ENCODE results near the gene USPL1. TPM values are rescaled to one million over a fixed set of nuclear protein-coding genes. Genes with fewer than 3 reads are reported as not detected.

Gene USPL1
- total RNA-seq, 2 donors from 2014 or later: 17.9 to 19.3 TPM

DNA sequence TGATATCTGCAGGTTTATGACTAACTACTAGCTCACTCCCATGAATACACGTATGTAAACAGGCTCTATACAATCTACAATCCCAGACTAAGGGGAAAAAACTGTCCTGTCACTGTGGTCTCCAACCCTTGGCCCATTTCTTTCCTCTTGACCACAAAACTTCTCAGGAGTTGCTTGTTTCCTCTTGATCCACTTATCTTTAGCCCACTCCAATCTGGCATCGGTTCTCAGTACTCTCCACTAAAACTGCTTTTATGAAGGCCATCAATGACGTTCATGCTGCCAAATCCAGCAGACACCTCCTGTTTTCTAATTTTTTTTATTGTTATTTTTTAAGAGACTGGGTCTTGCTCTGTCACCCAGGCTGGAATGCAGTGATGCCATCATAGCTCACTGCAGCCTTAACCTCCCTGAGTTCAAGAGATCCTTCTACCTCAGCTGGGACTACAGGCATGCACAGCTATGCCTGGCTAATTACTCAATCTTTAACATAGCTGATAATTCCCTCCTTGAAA is 31.9 kb upstream of the USPL1 start:
- Histone ChIP-seq H3K4me1 (ENCODE audit: control insufficient read depth, insufficient read depth, low read length) (no peaks in the 10 kb centered on the region), H3K9me3 (ENCODE audit: control insufficient read depth, low read length) (no peaks in the 10 kb centered on the region), H3K27ac (ENCODE audit: low read depth, low read length) (no peak overlapping the region), H3K9ac (ENCODE audit: extremely low read depth, low read length, poor library complexity, severe bottlenecking) (no peak overlapping the region), H3K4me3 (ENCODE audit: low read length) (no peak overlapping the region), H3K27me3 (ENCODE audit: control insufficient read depth, insufficient read depth, low read length, poor library complexity, severe bottlenecking) (no peaks in the 10 kb centered on the region), H3K36me3 (ENCODE audit: control insufficient read depth, insufficient read depth, low read length) (no peaks in the 10 kb centered on the region)
- WGBS, 2 experiments (ENCODE audit: insufficient coverage in 1 of 2, insufficient read length in 1 of 2): 92 to 97% methylated on average over 2 to 3 of the region's 3 CpGs
- Mint-ChIP-seq H3K27me3 (ENCODE audit: insufficient read depth) (no peaks in the 10 kb centered on the region), H3K9me3 (no peaks in the 10 kb centered on the region), H3K4me1 (peaks cover 2% of the 10 kb centered on the region), H3K4me3 (no peak overlapping the region), H3K36me3 (ENCODE audit: low read depth) (no peaks in the 10 kb centered on the region), H3K27ac (no peak overlapping the region)
- no peak for DNase-seq
- TF ChIP-seq, protein P1, sequence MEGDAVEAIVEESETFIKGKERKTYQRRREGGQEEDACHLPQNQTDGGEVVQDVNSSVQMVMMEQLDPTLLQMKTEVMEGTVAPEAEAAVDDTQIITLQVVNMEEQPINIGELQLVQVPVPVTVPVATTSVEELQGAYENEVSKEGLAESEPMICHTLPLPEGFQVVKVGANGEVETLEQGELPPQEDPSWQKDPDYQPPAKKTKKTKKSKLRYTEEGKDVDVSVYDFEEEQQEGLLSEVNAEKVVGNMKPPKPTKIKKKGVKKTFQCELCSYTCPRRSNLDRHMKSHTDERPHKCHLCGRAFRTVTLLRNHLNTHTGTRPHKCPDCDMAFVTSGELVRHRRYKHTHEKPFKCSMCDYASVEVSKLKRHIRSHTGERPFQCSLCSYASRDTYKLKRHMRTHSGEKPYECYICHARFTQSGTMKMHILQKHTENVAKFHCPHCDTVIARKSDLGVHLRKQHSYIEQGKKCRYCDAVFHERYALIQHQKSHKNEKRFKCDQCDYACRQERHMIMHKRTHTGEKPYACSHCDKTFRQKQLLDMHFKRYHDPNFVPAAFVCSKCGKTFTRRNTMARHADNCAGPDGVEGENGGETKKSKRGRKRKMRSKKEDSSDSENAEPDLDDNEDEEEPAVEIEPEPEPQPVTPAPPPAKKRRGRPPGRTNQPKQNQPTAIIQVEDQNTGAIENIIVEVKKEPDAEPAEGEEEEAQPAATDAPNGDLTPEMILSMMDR (conservative IDR thresholded peaks at IDR 0.05): no peak

DNA sequence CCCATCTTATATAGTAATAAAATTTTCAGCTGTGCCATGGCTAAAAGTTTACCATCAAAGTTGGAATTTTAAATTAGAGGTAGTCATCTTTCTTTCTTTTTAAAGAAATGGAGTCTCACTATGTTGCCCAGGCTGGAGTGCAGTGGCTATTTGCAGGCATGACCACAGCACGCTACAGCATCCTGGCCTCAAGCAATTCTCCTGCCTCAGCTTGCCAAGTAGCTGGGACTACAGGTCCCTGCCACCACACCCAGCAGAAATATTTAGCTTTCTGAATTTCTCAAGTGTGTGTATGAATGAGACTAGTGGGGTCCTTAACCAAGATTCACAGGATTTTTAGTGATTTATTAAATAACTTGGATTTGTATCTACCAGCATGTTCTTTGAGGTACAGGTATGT is 30.5 kb upstream of the USPL1 start:
- no peaks in the 10 kb centered on the region for H3K9me3 ChIP-seq (ENCODE audit: control insufficient read depth, low read length)
- H3K36me3 ChIP-seq (ENCODE audit: control insufficient read depth, insufficient read depth, low read length): no peaks in the 10 kb centered on the region
- Mint-ChIP-seq H3K4me3 (no peak overlapping the region), H3K36me3 (ENCODE audit: low read depth) (no peaks in the 10 kb centered on the region), H3K9me3 (no peaks in the 10 kb centered on the region), H3K4me1 (peaks cover 2% of the 10 kb centered on the region), H3K27ac (no peak overlapping the region), H3K27me3 (ENCODE audit: insufficient read depth) (no peaks in the 10 kb centered on the region)
- no peak overlapping the region for H3K27ac ChIP-seq (ENCODE audit: low read depth, low read length)
- H3K9ac ChIP-seq (ENCODE audit: extremely low read depth, low read length, poor library complexity, severe bottlenecking): no peak overlapping the region
- TF ChIP-seq, protein P1 (conservative IDR thresholded peaks at IDR 0.05): no peak
- WGBS, 2 experiments (ENCODE audit: insufficient coverage in 1 of 2, insufficient read length in 1 of 2): 96% methylated on average over 1 of the region's 1 CpG; no CpG with 5 or more reads in 1 of the 2 experiments
- no peak for DNase-seq
- no peaks in the 10 kb centered on the region for H3K27me3 ChIP-seq (ENCODE audit: control insufficient read depth, insufficient read depth, low read length, poor library complexity, severe bottlenecking)
- H3K4me3 ChIP-seq (ENCODE audit: low read length): no peak overlapping the region
- no peaks in the 10 kb centered on the region for H3K4me1 ChIP-seq (ENCODE audit: control insufficient read depth, insufficient read depth, low read length)

DNA sequence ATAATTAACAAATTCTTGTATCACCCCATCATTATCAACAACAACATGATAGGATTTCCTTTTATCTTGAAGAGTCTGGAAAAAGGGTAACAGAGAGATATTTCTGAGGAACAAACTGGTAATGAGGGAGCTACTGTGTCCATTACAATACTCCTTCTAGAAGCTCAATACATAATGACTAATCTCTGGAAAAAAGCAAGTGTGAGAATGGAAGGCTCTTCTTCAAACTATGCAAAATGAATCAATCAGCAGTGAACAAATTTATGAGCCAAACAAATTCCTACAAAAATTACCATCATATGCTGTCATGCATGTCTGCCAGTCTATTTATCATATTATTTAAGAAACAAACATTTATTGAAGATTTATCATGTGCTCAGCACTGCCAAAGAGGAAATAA is 30.0 kb upstream of the USPL1 start:
- no peaks in the 10 kb centered on the region for H3K9me3 Mint-ChIP-seq
- no peak for DNase-seq
- no peaks in the 10 kb centered on the region for H3K4me1 ChIP-seq (ENCODE audit: control insufficient read depth, insufficient read depth, low read length)
- H3K9me3 ChIP-seq (ENCODE audit: control insufficient read depth, low read length): no peaks in the 10 kb centered on the region
- TF ChIP-seq, protein P1 (conservative IDR thresholded peaks at IDR 0.05): no peak
- H3K36me3 ChIP-seq (ENCODE audit: control insufficient read depth, insufficient read depth, low read length): no peaks in the 10 kb centered on the region
- H3K27ac ChIP-seq (ENCODE audit: low read depth, low read length): no peak overlapping the region
- H3K4me1 Mint-ChIP-seq: peaks cover 2% of the 10 kb centered on the region
- H3K36me3 Mint-ChIP-seq (ENCODE audit: low read depth): no peaks in the 10 kb centered on the region
- H3K27me3 Mint-ChIP-seq (ENCODE audit: insufficient read depth): no peaks in the 10 kb centered on the region
- H3K4me3 ChIP-seq (ENCODE audit: low read length): no peak overlapping the region
- H3K27me3 ChIP-seq (ENCODE audit: control insufficient read depth, insufficient read depth, low read length, poor library complexity, severe bottlenecking): no peaks in the 10 kb centered on the region
- H3K9ac ChIP-seq (ENCODE audit: extremely low read depth, low read length, poor library complexity, severe bottlenecking): no peak overlapping the region
- no peak overlapping the region for H3K4me3 Mint-ChIP-seq
- H3K27ac Mint-ChIP-seq: no peak overlapping the region

Data from endodermal cell (in vitro differentiated cells).